Measurements from ENCODE around the gene CHMP4A.

CHMP4A gene

DNA sequence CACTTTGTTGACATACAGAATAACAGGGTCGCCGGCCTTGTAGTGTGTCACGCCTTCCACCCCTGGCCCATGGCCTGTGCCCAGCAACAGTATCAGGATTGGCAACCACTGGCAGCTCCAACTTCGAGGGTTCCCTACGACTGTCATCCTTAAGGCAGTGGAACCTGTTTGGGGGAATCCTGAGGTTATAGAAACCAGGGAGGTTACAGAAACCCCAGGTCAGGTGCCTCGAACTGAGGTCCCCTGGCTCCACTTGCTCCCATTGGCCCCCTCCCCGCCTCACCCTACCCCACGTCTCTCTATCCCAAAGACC lies 18.5 kb downstream of the CHMP4A start:
- no peak for DNase-seq

DNA sequence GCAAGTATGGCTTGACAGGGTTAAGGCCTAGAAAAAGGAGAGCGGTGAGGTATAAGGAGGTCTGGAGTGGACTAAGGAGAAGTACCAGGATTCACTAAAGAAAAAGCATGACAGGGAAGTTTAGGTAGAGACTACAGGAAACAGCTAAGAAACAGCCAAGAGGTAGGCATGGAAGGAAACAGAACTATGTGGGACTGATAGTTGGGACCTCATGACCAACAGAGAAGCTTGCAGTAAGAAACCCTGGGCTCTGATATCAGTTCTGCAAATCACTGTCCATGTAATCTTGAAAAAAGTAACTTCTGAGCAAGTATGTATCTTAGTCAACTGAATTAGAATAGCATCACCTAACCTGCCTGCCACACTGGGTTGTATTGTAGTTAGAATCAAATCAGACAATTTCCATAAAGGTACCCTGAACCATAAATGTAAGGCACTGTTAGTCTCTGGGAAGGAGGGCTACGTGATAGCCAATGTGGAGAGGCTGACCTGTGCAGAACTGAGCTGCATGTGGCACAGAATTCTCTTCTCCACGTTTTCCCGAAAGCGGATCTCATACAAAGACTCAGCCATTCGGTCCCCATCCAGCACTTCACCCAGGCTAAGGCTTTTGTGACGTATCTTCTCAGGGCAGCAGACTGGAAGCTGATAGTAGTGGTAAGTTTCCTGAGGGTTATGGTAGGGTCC lies 19.0 kb downstream of the CHMP4A start:
- no peak for DNase-seq

- DNase-seq, result no peak
Measured at GRCh38 chr14:24192933-24193332, 20.4 kb downstream of the CHMP4A start.

DNA sequence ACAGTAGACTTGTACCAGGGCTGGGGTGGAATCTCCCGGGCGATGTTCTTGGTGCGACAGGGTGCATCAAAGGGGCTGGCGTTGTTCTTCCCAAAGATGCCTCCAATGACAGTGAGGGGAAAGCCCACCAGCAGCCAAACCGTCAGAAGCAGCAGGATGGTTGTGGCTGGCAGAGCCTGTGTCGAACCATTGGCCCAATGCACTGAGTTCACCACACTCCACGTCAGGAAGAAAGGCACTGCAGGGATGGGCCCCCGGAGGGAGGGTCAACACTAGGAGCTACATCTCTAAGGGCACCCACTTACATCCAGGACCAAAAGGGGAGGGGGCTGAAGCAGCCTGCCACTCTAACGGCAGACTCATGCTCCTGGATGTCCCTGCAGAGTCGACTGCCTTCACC lies 22.9 kb downstream of the CHMP4A start:
- no peak for DNase-seq

DNA sequence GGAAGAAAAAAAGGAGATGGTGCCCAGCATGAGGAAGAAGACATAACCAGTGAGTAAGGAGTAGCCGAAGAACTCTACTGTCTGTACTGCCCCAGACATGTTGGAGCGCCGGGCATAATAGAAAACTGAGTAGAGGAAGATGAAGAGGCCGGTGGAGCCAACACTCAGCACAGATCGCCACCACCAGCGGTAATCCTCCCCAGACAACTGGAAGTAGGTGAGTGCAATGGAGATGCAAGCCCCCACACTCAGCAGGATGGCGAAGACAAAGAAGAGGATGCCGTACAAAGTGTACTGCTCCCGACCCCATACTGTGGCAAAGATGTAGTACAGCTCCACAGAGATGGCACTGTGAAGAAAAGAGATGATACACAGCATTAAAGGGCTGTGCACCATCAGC lies 23.8 kb downstream of the CHMP4A start:
- no peak for DNase-seq

GRCh38 chr14:24189059-24189375 lies 24.3 kb downstream of the CHMP4A start:
- no peak for DNase-seq

GRCh38 chr14:24188251-24189058 lies 24.8 kb downstream of the CHMP4A start, which contains the start of gene IPO4:
TSS of gene IPO4 (minus strand) at chr14:24188816. CDS start at chr14:24188787, 29 bp downstream.
- peak; percentile 97 for DNase-seq

DNA sequence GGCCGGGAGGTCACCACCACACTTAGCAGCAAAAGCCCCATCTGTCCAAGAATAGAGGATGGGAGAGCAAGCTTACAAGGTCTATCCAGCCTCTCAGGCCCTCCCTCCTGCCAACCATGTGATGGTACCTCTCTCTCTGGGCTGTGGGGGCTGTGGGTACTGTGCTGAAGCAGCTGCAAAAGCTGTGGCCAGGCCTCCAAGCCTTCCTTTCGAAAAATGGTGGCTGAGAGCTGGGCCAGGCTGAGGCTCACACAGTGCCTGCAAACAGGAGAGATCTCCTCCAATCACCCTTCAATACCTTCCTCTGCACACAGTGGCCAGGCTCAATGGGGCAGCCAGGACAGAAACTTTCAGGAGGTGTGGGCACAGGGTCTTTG lies 25.8 kb downstream of the CHMP4A start:
- DNase-seq, result no peak

DNA sequence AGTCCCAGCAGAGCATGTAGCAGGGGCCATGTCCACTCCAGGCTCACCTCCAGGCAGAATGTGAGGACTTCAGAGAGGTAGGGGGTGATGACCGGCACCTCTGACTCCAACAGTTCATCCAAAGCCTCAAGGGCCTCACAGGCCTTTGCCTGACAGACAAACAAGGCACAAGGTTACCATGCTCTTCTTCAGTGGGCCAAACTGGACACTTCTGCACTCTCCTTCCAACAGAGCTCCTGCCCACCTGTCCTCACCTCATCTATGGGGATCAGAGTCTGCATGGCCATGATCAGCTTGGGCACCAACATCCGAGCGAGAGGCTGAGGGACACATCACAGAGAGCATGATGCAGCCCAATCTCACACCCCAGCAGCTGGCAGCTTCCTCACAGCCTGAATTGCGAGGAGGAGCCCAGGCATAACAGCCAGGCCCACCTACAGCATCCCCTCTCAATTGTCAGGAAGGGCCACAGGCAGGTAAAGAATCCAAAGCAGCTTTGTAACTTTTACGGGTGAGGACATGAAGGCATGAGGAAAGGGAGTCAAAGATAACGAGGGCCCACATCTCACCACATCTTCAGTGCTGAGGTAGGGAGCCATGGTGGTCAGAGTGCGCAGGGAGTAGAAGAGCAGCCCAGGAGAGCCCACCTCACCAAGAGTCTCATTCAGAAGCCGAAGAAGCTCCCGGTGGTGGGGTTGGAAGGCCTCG lies 26.3 kb downstream of the CHMP4A start:
- no peak for DNase-seq

- DNase-seq, result no peak
Measured at GRCh38 chr14:24185741-24186140, 27.5 kb downstream of the CHMP4A start.

DNA sequence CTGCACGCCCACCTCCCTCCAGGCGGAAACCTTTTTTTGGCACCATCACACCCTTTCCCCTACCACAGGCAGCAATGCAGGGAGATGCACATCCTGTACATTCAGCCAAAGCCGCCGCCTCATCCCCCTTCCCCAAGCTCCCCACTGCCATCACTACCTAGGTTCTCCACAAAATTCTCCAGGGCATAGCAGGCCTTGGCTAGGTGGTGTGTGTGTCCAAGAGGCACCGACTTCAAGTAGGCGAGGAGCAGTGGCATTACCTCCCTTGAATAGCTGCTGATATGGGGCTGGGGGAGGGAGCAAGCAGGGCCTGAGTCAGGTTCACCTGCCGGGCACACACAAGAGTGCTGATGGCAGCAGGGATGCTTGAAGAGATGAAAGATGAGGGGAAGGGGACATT lies 28.3 kb downstream of the CHMP4A start:
- DNase-seq, result no peak

DNA sequence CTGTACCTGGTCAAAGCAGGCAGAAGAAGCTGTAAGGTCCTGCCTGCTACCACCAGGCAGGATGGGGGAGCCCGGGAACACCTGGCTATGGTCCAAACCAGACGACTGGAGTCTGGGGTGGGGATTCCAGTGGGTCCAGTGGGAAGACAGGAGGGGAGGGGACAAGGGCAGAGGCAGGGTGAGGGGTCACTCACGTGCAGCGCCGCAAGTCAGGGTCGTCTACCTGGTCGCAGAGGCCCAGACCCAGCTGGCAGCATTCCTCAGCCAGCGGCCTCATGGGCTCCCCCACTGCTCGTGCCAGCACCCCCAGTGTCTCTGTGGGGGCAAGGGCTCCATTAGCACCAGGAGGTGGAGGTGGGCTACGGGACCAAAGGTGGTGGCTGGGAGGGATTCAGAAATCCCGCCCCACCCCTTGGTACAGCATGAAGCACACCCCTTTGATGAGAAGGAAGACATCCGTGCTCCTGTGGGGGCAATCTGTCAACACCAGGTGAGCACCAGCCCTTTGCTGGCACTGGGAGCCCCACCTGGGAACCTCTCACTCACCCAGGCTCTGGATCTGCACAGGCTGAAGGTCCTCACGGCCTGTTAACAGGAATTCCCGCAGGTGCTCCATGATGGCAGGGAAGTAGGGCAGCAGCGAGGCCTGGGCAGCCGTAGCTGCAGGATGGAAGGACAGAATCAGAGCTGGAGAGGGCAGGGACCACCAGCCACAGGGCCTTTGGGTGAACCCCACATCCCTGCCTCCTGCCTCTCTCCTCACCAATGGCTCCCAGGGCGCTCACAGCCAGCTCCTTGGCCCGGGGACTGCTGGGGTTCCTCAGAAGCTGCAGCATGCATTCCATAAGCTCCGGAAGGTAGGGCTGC lies 29.0 kb downstream of the CHMP4A start:
- no peak for DNase-seq

DNA sequence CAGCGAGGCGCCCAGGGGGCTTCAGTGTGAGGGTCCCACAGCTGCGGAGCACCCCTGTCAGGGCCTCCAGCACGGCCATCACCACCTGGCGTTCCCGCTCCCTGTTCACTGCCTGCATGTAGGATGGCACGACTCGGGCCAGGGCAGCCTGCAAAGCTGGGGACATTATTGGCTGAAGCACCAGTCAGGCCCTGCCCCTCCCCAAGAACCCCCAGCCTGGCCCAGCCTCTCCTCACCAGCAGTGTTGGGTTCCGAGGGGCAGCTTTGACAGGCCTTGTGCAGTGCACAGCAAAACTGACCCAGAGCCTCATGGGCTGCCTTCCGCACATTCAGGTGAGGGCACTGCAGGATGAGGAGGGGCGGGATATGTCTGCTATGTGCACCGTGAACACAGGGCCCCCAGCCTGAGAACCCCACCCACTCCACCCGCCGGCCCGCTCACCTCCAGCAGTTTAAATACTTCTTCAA lies 30.2 kb downstream of the CHMP4A start:
- no peak for DNase-seq

- DNase-seq, result no peak
Measured at GRCh38 chr14:24182110-24182882, 31.0 kb downstream of the CHMP4A start.

GRCh38 chr14:24181371-24182077 lies 31.8 kb downstream of the CHMP4A start:
- no peak for DNase-seq

DNA sequence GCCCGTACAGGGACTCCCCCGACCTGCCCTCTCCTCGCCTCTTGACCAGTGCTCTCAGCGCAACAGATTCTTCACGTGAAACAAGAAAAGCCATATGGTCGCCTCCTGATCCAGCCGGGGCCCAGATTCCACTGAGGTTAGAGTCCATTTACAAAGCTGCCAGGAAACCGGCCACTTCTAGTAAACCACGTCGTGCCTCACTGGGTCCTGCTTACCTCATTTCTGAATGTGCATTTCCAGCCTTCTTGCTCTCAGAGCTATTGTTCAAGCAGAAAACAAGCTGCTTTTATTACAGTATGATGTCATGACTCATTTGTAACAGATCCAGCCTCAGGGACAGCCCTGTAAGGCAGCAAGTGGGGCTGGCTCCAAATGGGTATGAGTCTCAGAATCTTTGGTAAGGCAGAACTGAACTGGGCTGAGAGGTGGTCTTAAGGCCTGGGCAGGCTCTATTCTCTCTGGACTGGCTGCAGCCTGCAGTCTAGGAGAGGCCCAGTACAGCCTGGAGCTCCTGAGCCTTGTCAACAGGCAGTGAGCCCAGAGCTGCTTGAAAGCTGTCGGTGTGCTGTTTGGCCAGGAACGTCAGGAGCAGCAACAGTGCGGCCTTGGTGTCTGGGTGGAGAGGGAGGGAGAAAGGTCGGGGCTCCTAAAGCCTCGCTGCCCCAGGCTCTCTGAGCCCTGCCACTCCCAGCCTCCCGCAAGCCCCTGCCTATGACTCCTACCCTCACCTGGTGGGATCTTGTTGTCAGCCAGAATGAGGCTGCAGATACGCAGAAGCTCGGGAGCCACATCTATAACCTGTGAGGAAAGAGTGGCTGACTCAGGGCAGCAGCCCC lies 33.1 kb downstream of the CHMP4A start:
- DNase-seq, result no peak

DNA sequence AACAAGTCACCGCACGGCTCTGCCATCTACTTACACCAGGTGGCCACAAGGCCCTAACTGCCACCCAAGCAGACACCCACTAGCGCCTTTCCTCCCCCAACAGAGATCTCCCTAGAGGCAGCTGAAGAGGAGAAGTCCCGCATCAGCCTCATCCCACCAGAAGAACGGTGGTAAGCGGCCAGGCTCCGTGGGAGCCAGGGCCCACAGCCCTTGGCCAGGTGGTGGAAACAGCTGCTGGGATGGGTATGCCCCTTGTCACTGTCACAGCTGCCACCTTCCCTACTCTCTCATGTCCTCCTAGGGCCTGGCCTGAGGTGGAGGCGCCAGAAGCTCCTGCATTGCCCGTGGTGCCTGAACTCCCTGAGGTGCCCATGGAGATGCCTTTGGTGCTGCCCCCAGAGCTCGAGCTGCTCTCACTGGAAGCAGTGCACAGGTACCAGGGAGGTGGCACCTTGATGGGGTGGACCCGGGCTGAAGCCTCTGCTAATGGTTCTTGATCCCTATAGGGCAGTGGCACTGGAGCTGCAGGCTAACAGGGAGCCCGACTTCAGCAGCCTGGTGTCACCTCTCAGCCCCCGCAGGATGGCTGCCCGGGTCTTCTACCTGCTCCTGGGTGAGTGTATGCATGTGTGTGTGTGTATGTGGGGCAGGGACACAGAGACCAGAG lies 33.9 kb downstream of the CHMP4A start:
- DNase-seq, result no peak

DNA sequence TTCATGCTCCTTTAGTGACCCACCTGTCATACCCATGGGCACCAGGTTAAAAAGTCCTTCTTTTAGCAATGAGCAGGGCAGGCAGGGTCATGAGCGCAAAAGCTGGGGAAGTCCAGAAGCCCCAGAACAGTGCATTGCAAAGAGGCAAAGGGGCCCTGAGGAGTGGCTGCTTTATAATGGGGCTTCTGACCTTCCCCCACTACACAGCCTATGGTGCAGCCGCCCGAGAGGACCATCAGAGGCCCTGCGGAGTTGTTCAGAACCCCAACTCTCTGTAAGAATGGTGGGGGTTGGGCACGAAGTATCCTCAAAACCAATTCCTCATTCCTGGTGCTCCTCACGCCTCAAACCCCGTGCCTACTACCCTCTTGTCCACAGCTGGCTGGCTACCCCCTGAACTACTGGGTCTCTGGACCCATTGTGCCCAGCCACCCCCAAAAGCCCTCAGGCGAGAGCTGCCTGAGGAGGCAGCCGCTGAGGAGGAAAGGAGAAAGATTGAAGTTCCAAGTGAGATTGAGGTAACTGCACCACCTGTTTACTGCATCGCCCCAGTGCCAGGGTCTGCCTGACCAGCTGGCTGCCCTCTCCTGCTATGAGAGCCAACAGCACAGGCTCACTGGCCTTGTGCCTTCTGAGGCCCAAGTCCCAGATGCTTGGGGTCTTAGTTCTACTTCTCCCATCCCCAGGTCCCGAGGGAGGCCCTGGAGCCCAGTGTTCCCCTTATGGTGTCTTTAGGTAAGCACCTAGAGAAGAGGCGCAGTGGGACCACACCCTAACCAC lies 34.7 kb downstream of the CHMP4A start:
- DNase-seq, result no peak

GRCh38 chr14:24177891-24178290 lies 35.4 kb downstream of the CHMP4A start:
- DNase-seq, result no peak

All from NCI-H146 (cell line).